ENCODE data around the gene FHIT. TPM values are rescaled to one million over a fixed set of nuclear protein-coding genes. Genes with fewer than 3 reads are reported as not detected.

FHIT gene
- total RNA-seq, 1 donor, result 2.2 TPM

DNA sequence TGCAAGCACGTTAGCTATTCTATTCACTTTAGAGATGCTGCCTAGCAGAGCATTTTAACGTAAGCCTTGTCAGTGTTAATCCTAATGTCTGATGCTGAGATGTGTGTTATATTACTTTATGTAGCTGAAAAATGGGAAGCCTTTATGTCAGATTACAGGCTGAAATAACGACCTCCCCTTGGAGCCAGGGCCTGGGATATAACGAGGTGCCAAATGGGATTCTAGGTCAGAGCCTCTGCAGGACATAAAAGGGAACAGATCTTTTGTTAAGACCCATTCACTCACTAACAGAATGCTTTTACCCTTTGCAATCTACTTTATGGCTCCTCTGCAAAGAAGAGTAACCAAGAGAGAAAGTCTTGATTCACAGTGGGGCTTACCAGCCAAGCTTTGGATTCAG lies 1385.9 kb downstream of the FHIT start:
- TF ChIP-seq, protein P1, sequence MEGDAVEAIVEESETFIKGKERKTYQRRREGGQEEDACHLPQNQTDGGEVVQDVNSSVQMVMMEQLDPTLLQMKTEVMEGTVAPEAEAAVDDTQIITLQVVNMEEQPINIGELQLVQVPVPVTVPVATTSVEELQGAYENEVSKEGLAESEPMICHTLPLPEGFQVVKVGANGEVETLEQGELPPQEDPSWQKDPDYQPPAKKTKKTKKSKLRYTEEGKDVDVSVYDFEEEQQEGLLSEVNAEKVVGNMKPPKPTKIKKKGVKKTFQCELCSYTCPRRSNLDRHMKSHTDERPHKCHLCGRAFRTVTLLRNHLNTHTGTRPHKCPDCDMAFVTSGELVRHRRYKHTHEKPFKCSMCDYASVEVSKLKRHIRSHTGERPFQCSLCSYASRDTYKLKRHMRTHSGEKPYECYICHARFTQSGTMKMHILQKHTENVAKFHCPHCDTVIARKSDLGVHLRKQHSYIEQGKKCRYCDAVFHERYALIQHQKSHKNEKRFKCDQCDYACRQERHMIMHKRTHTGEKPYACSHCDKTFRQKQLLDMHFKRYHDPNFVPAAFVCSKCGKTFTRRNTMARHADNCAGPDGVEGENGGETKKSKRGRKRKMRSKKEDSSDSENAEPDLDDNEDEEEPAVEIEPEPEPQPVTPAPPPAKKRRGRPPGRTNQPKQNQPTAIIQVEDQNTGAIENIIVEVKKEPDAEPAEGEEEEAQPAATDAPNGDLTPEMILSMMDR (IDR thresholded peaks at IDR 0.05; ENCODE audit: insufficient read depth, low read depth, low read length), result no peak
- no peak overlapping the region for H3K4me3 ChIP-seq (ENCODE audit: low read depth, low read length)
- DNase-seq (ENCODE audit: low read depth), result no peak

DNA sequence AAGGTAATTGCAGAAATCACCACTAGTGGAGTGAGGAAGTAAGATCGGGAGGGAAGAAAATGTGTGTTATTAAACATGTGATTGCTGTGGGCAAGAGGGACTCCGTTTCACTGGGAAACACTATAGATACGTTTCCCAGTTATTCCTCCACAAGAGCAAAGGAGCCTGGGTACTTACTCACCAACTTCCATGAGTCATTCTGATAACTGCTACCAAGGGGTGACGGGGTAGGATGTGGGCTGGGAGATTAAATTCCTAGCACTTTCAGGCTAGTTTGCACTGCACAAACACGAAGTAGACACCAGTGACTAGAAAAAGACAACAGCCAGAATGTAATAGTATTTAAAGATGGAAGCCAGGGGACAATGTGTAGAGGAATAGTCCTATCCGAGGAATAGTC lies 1388.6 kb downstream of the FHIT start:
- TF ChIP-seq, protein P1 (IDR thresholded peaks at IDR 0.05; ENCODE audit: insufficient read depth, low read depth, low read length), result no peak
- DNase-seq (ENCODE audit: low read depth), result peak; percentile 64
- H3K4me3 ChIP-seq (ENCODE audit: low read depth, low read length), result no peak overlapping the region

DNA sequence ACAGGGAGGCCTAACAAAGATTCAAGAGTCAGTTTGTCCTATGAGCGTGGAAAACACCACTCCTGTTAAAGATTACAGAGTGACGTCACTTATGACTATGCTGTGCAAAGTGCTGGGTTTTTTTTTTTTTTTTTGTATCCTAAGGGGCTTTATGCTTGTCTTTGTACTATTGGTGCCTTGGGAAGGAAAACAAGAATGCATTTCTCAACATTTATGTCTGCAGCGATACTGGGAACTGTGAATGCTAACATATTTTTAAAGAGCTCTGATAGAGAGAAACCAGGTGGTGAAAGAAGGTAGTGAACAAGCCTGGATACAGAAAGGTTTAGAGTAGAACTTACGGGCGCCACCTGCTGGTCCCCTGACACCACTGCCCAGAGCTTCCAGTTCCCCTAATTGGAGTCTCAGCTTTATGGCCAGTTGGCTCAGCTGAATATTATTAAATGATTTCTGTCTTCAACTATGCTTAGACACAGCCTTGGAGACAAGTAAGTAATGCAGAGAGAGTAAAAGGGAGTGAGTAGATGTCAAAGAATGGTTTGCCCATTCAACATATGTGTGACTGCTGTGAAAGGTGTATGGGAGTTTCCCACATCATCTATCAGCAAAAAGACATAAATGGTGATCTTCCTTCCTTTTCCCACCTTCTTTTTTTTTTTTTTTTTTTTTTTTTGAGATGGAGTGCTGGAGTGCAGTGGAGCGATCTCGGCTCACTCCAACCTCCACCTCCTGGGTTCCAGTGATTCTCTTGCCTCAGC lies 1393.5 kb downstream of the FHIT start:
- no peak overlapping the region for H3K4me3 ChIP-seq (ENCODE audit: low read depth, low read length)
- DNase-seq (ENCODE audit: low read depth), result peak; percentile 88
- TF ChIP-seq, protein P1 (IDR thresholded peaks at IDR 0.05; ENCODE audit: insufficient read depth, low read depth, low read length), result peak; percentile 73

DNA sequence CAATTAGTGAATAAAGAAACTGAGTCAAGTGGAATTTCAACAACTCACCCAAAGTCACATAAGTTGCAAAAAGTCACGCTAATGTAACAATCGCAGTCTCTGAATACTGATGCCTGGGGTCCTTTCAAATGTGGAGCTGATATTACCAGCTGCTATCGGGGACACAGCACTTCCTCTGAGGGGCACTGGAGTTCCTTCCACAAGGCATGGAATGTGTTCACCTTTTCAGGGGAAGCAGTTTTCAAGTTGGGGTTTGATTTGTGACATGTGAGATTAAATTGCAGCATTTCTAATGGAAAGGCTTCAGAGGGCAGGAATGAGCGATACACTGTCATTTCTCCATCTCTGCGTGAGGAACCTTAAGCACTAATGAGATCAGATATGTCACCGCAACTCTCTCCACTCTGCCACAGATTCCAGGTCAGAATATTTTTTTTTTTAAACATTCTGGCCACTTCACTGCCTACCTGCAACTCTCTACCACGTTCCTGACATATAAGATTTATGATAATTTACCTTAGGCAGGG lies 1394.3 kb downstream of the FHIT start:
- DNase-seq (ENCODE audit: low read depth), result no peak
- no peak overlapping the region for H3K4me3 ChIP-seq (ENCODE audit: low read depth, low read length)
- TF ChIP-seq, protein P1 (IDR thresholded peaks at IDR 0.05; ENCODE audit: insufficient read depth, low read depth, low read length), result no peak

DNA sequence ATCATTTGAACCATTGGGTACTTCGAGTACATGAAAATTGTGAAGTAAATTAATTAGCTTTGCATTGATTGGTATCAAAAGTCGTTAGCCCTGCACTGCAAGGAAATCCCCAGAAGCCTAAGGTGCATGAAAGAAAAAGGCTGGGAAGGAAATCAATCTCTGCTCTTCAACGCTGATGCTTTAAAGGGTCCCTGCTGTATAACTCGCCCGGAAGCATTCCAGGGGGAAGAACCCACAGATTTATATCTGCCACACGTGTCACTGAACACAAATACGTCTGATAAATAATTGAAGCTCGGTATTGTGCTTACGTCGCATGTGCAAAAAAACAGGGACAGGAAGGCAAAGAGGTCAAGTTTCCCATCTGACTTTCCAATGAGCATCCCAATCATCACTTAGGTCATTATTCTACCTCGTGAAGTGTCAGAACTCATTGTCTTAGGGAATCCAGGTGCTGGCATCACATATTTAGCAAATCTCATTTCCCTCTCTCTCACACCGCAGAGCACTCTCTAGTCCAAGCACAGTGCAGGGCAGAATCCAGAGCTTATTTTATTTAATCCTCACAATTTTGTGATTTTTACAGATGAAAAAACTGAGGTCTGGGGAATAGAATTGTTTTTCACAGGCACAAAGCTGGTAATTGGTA lies 1397.1 kb downstream of the FHIT start:
- DNase-seq (ENCODE audit: low read depth), result no peak
- no peak overlapping the region for H3K4me3 ChIP-seq (ENCODE audit: low read depth, low read length)
- TF ChIP-seq, protein P1 (IDR thresholded peaks at IDR 0.05; ENCODE audit: insufficient read depth, low read depth, low read length), result no peak

DNA sequence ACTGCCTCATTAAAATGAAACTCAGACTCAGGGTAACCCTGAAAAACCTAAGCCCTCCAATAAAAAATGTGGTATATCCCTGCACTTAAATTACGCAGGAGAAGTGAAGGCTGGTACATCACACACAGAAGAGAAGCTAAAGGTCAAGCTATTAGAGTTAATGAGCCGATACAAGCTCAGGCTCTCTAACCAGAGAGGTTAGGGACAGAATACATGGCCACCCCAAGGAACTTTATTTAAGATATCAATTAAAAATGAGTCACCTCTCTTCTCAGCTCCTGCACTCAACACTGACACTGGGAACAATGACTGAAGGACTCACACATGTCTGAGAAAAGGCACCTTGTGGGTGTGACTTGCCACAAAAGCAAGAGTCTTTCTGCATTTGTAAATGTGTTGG lies 1400.8 kb downstream of the FHIT start:
- no peak for DNase-seq (ENCODE audit: low read depth)
- no peak overlapping the region for H3K4me3 ChIP-seq (ENCODE audit: low read depth, low read length)
- TF ChIP-seq, protein P1 (IDR thresholded peaks at IDR 0.05; ENCODE audit: insufficient read depth, low read depth, low read length), result no peak

All from fibroblast of villous mesenchyme (primary cell).